Right renal cortex interstitium (tissue), 3 donors: Measurements from ENCODE around the gene CELF2. TPM values are rescaled to one million over a fixed set of nuclear protein-coding genes. Genes with fewer than 3 reads are reported as not detected.

Experiments
- DNase-seq, 3 donors: peaks; one replicate each; pipeline ENCODE4 v3.0.0-alpha.2; 2013; ENCODE audit warnings: low read depth in 3 of 3, low spot score in 2 of 3
- polyA plus RNA-seq, 3 donors: library from polyadenylated mRNA; unstranded; fragments of 120-200 nt; gene quantifications; one replicate each; pipeline ENCODE4 v1.2.1, GENCODE V29; 2013; ENCODE audit not compliant: insufficient read length in 3 of 3

Gene CELF2
- polyA plus RNA-seq, 3 donors, result 9.6 to 11.8 (median 10.8) TPM

- no peak for DNase-seq
Observed at GRCh38 chr10:11213137-11213536, 195.5 kb downstream of the CELF2 start.

GRCh38 chr10:11214407-11214806 lies 196.7 kb downstream of the CELF2 start:
- no peak for DNase-seq

DNA sequence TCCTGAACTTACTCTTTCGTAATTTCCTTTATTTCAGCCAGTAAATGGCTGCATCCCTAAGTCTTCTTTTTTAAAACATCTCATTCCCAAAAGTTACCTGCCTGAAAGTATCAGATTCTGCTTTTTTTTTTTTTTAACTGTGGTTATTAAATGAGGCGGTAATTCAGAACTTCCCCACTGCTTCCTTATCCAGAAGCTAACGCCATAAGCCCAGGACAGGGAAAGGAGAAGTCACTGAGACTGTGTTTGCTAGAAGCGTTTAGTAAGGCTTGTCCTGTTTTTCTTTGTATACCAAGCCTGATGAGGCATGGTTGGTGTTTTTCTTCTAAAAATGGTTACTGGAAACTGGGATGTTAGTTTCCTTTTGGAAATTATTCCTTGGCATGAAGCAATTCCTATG lies 197.8 kb downstream of the CELF2 start:
- DNase-seq, result no peak

- DNase-seq, result no peak
Observed at GRCh38 chr10:11217521-11217920, 199.8 kb downstream of the CELF2 start.

DNA sequence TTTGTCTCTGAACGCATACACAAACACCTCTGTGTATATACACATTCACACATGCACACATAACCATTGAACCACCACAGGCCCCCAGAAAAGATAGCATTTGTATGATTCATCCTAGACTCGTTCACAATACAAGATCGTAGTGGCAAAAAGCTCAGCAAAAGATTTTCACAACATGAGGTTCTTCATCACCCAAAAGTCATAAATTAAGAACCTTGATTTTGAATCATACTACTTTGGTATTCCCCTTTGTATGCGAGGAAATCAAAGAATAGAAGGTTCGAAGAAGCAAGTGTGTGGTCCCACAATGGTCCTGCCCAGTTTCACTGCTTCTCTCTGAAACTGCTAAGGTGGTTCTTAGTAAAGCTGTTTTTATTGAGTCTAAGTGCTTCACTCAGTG lies 200.7 kb downstream of the CELF2 start:
- DNase-seq, result no peak

- DNase-seq, result no peak
Observed at GRCh38 chr10:11219431-11219830, 201.8 kb downstream of the CELF2 start.

GRCh38 chr10:11223081-11223480 lies 205.4 kb downstream of the CELF2 start:
- no peak for DNase-seq

GRCh38 chr10:11223507-11224140 lies 206.0 kb downstream of the CELF2 start:
- no peak for DNase-seq

- no peak for DNase-seq
Observed at GRCh38 chr10:11224321-11224720, 206.6 kb downstream of the CELF2 start.

GRCh38 chr10:11224792-11225416 lies 207.2 kb downstream of the CELF2 start:
- DNase-seq, result no peak

GRCh38 chr10:11225935-11226334 lies 208.3 kb downstream of the CELF2 start:
- no peak for DNase-seq

DNA sequence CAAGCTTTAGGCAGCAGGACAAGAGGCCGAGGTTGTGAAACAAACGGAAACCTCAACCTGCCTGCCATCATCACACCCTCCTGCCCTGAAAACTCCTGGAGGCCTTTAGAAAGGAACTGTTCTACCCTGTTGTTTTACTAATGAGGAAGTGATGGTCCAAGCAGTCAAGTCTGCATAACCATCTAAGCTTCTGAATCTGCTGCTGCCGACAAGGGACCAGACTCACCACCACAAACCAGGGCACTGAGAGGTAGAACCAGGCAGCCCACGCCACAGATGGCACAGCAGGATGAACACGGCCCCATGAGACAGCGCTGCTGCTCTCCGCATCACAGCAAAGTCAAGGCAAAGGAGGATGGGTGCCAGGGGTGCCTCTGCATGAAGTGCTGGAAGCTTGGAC lies 209.4 kb downstream of the CELF2 start:
- no peak for DNase-seq

DNA sequence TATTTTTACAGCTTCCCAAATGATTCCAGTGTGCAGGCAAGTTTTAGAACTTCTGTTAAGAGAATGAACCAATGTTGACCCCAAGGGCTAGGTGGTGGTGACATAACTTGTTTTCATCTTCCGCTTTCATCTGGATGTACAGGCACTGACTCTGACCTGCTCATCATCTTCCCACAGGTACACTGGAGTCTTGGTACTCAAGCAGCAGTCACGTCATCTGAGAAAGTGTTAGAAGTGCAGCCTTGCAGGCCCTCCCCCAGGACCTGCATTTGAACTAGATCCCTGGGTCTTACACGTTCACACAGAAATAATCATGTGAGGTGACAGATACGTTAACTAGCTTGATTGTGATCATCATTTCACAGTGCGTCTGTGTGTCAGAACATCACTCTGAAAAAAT lies 212.2 kb downstream of the CELF2 start:
- no peak for DNase-seq

DNA sequence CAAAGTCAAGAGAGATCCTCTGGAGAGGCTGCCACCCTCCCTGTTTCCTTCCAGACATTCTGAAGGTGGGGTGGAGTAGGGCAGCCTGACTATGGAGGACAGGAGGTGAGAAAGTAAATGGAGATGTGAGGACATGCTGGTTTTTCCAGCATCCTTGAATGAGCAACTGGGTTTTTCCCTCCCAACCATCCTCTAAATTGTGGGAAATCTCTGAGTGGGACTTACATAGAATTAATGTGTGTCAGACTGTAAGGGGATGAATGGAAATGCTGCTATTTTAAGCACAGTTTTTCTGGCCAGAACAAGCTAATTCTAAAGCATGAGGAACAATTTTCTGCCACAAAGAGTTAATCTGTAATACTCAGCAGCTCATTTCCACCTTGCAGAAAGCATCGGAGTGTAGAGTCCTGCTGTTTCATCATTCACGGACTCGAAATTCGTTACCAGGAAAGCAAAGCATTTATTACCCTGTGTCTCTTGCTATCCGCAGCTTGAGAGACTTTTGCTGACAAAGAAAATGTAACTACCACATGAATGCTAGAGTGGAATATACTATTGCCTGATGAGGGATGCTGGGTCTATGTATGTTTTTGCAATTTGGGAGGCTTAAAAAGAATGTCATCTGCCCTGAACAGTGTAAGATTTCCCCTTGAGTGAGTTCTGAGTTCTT lies 213.0 kb downstream of the CELF2 start:
- no peak for DNase-seq

DNA sequence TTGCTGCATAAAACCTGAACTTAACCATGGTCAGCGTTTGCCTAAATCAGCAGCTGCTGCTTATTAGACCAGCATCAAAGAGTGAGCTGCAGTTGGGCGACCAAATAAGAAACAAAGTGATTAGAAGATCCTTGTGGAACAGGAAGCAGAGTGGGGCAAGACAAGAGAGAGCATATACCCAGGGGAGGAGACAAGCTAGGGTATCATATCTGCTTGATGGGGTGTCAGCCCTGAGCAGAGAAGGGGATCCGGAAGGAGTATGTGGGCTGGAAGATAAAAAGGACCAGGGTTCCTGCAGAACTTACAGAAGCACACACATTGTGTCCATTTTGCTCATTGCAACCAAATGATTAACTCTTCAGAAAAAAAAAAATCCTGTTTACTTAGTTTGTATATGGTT lies 213.6 kb downstream of the CELF2 start:
- DNase-seq, result no peak

GRCh38 chr10:11232222-11232961 lies 214.7 kb downstream of the CELF2 start:
- DNase-seq, result no peak

- no peak for DNase-seq
Observed at GRCh38 chr10:11234857-11235531, 217.3 kb downstream of the CELF2 start.

GRCh38 chr10:11235771-11236170 lies 218.1 kb downstream of the CELF2 start:
- no peak for DNase-seq

DNA sequence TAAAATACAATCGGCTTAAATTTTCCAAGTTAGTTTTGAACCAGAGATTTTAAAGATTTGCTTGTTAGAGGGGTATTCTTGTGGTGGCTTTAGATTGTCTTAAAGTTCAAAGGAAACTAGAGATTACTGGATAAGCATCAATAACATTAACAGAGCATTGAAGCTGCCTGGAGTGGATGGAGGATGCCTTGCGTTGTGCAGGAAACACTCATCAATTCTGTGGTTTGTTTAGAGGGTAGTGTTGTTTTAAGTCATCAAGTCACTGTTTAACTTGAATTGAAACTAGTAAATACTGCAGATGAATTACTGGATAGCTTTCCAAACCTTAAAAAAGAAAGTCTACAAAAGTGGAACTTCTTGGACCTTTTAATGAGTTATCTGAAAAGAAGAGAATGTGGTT lies 218.6 kb downstream of the CELF2 start:
- no peak for DNase-seq

DNA sequence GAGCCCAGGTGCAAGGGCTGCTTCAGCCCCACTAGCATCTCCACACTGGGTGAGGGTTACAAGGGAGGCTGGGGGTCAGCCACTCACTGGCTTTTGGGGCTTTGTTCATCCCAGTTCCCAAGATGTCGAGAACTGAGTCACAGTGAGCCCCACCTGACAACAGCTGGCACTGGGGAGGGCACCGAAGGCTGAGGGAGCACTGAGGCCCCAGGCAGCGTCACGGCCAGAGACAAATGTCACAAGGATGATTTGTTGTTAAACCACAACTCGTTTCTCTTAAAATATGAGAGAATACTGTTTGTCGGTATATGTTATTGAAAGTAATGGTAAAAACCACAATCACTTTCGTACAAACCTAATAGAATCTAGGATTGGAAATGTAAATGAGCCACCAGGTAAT lies 219.9 kb downstream of the CELF2 start:
- no peak for DNase-seq

- DNase-seq, result no peak
Observed at GRCh38 chr10:11238893-11239292, 221.2 kb downstream of the CELF2 start.
